ENCODE measurements around the gene LAMC2.

The LAMC2 gene

DNA sequence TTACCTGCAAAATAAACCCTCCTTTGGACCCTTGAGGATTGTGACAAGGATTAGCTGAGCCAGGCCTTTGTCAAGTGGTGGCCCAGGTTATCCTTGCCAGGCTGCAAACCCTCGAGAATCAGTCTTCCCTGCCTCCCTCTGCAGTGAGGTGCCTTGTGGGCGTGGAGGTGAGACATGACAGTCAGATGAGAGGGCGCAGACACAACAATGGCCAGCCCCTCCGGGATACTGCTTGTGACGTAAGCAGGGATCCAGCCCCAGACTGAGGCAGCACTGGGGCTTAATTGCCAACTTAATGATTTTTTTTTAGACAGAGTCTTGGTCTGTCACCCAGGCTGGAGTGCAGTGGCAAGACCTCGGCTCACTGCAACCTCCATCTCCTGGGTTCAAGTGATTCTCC is 104.6 kb downstream of the LAMC2 start:
- H3K27me3 ChIP-seq (ENCODE audit: low read depth, low read length) = no peaks in the 10 kb centered on the region
- H3K36me3 ChIP-seq (ENCODE audit: control insufficient read depth in 1 of 2, insufficient read depth in 2 of 2, low read length in 2 of 2) = no peaks in the 10 kb centered on the region
- H3K4me1 ChIP-seq (ENCODE audit: control insufficient read depth in 1 of 2, insufficient read depth in 2 of 2, low read length in 2 of 2) = peaks cover 5 to 14% of the 10 kb centered on the region in 2 donors
- H3K9me3 ChIP-seq (ENCODE audit: control insufficient read depth in 1 of 2, low read length in 2 of 2) = no peaks in the 10 kb centered on the region
- H3K4me3 ChIP-seq (ENCODE audit: low read depth in 1 of 2, low read length in 2 of 2) = no peak overlapping the region
- no peak overlapping the region for H3K27ac ChIP-seq (ENCODE audit: low read length)

DNA sequence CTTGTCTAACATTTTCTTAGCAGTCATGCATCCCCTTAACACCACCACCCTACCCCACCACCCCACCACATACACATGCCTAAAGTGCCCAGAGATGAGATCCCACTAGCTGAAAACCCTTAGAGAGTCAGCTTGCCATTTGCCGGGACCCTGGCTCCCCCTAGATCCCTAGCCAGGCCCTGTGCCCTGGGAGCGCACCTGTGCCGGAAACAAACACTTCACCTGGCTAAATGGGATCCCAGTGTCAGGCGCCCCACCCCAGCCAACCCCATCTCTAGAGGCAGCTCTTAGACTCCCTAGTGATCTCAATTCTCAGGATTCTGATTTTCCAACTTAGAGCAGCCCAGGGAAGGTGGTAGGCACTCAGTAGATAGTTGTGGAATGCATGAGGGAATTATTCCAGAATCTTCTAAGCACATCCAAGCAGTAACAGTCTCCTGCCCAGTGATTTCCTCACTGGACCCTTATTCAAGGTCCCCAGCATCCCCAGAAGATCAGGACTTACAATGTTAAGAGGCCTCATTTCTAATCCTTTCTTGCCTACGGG is 105.2 kb downstream of the LAMC2 start:
- Histone ChIP-seq H3K9me3 (ENCODE audit: control insufficient read depth in 1 of 2, low read length in 2 of 2) (no peaks in the 10 kb centered on the region), H3K27me3 (ENCODE audit: low read depth, low read length) (no peaks in the 10 kb centered on the region), H3K36me3 (ENCODE audit: control insufficient read depth in 1 of 2, insufficient read depth in 2 of 2, low read length in 2 of 2) (no peaks in the 10 kb centered on the region), H3K4me3 (ENCODE audit: low read depth in 1 of 2, low read length in 2 of 2) (no peak overlapping the region), H3K4me1 (ENCODE audit: control insufficient read depth in 1 of 2, insufficient read depth in 2 of 2, low read length in 2 of 2) (peaks cover 5 to 14% of the 10 kb centered on the region in 2 donors), H3K27ac (ENCODE audit: low read length) (peak overlapping the region; percentile 40)

- H3K36me3 ChIP-seq (ENCODE audit: control insufficient read depth in 1 of 2, insufficient read depth in 2 of 2, low read length in 2 of 2) = no peaks in the 10 kb centered on the region
- H3K27ac ChIP-seq (ENCODE audit: low read length) = peak overlapping the region; percentile 40
- H3K9me3 ChIP-seq (ENCODE audit: control insufficient read depth in 1 of 2, low read length in 2 of 2) = no peaks in the 10 kb centered on the region
- H3K27me3 ChIP-seq (ENCODE audit: low read depth, low read length) = no peaks in the 10 kb centered on the region
- H3K4me1 ChIP-seq (ENCODE audit: control insufficient read depth in 1 of 2, insufficient read depth in 2 of 2, low read length in 2 of 2) = peaks cover 5 to 13% of the 10 kb centered on the region in 2 donors
- H3K4me3 ChIP-seq (ENCODE audit: low read depth in 1 of 2, low read length in 2 of 2) = no peak overlapping the region
These were observed 105.9 kb downstream of the LAMC2 start for GRCh38 chr1:183291802-183292514.

- peaks cover 0 to 10% of the 10 kb centered on the region in 2 donors for H3K4me1 ChIP-seq (ENCODE audit: control insufficient read depth in 1 of 2, insufficient read depth in 2 of 2, low read length in 2 of 2)
- no peak overlapping the region for H3K27ac ChIP-seq (ENCODE audit: low read length)
- no peaks in the 10 kb centered on the region for H3K27me3 ChIP-seq (ENCODE audit: low read depth, low read length)
- no peaks in the 10 kb centered on the region for H3K36me3 ChIP-seq (ENCODE audit: control insufficient read depth in 1 of 2, insufficient read depth in 2 of 2, low read length in 2 of 2)
- no peak overlapping the region for H3K4me3 ChIP-seq (ENCODE audit: low read depth in 1 of 2, low read length in 2 of 2)
- no peaks in the 10 kb centered on the region for H3K9me3 ChIP-seq (ENCODE audit: control insufficient read depth in 1 of 2, low read length in 2 of 2)
These were observed 107.2 kb downstream of the LAMC2 start for GRCh38 chr1:183293241-183293640.

DNA sequence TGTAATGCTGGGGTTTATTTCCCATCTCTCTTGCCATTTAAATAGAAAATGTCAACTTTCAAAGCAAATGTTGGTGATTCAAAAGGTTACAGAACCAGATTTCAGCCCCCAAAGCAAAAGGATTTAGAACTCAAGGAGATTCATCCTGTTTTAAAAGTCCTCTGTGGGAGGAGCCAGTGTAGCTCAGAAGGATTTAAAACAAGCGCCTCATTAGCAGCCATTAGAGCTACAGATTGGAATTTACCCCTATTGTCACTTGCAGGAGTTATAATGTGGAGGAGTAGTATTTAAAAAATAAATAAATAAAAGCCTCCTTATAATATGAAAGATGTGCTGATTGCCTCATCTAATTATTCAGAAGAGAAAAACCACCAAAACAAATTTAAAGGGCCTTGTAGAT is 107.8 kb downstream of the LAMC2 start:
- peaks cover 0 to 10% of the 10 kb centered on the region in 2 donors for H3K4me1 ChIP-seq (ENCODE audit: control insufficient read depth in 1 of 2, insufficient read depth in 2 of 2, low read length in 2 of 2)
- no peaks in the 10 kb centered on the region for H3K27me3 ChIP-seq (ENCODE audit: low read depth, low read length)
- no peak overlapping the region for H3K27ac ChIP-seq (ENCODE audit: low read length)
- H3K9me3 ChIP-seq (ENCODE audit: control insufficient read depth in 1 of 2, low read length in 2 of 2) = no peaks in the 10 kb centered on the region
- H3K36me3 ChIP-seq (ENCODE audit: control insufficient read depth in 1 of 2, insufficient read depth in 2 of 2, low read length in 2 of 2) = no peaks in the 10 kb centered on the region
- H3K4me3 ChIP-seq (ENCODE audit: low read depth in 1 of 2, low read length in 2 of 2) = no peak overlapping the region

Measured in muscle layer of duodenum (tissue), 2 donors.